GM23338 (cell line): ENCODE results near the gene TANGO2. TPM values are rescaled to one million over a fixed set of nuclear protein-coding genes. Genes with fewer than 3 reads are reported as not detected.

Experiments used
- CREB1 ChIP-seq: fragments of 250-450 bp; sonication (Bioruptor Pico); IDR thresholded peaks from 2 replicates; pipeline ENCODE4 v1.5.0; 2020; ENCODE audit warnings: low read depth, mild to moderate bottlenecking, moderate library complexity
- EZH2phosphoT487 ChIP-seq: fragments of 200-600 bp; sonication (generic); IDR thresholded peaks from one replicate; pipeline ENCODE4 v1.8.1; 2018; ENCODE audit warnings: antibody characterized with exemption; ENCODE audit not compliant: unreplicated experiment
- JUNB ChIP-seq: IDR thresholded peaks from one replicate; pipeline ENCODE4 v1.6.1; 2016; ENCODE audit warnings: antibody characterized with exemption; ENCODE audit not compliant: unreplicated experiment
- NANOG ChIP-seq: IDR thresholded peaks from 2 replicates; pipeline ENCODE4 v1.6.1; 2016; ENCODE audit warnings: antibody characterized with exemption, borderline replicate concordance
- STAT1 ChIP-seq: IDR thresholded peaks from one replicate; pipeline ENCODE4 v1.6.1; 2016; ENCODE audit warnings: antibody characterized with exemption; ENCODE audit not compliant: unreplicated experiment
- ZNF114 ChIP-seq: fragments of 250-450 bp; sonication (Bioruptor Pico); IDR thresholded peaks from 2 replicates; pipeline ENCODE4 v1.5.0; 2020; ENCODE audit warnings: mild to moderate bottlenecking, moderate library complexity
- ZNF331 ChIP-seq: fragments of 250-450 bp; sonication (Bioruptor Pico); IDR thresholded peaks from 2 replicates; pipeline ENCODE4 v1.5.0; 2020; ENCODE audit warnings: low read depth, mild to moderate bottlenecking, moderate library complexity
- polyA plus RNA-seq: library from polyadenylated mRNA; unstranded; fragments of >200 nt; fragmentation: Nextera tagmentation; extraction: Ambion mirVana; gene quantifications from 2 replicates; pipeline ENCODE4 v1.2.1, GENCODE V29; 2016
- total RNA-seq: library from RNA; depleted of rRNA; stranded (reverse); fragments of >200 nt; shearing (Covaris generic); gene quantifications from 2 replicates; pipeline ENCODE4 v1.2.3, GENCODE V29; 2014
- TF ChIP-seq, protein P1 (sequence below): fragments of 250-450 bp; sonication (Bioruptor Pico); IDR thresholded peaks from 2 replicates; pipeline ENCODE4 v1.5.0; 2020; ENCODE audit warnings: mild to moderate bottlenecking, moderate library complexity
- TF ChIP-seq, protein P2 (sequence below), 2 experiments: fragments of 200-600 bp in 1 of 2; sonication (generic) in 1 of 2; conservative IDR thresholded peaks; 2 replicates each; pipeline versions ENCODE4 v1.5.1 to v1.6.1; 2016 to 2017; ENCODE audit warnings: antibody characterized with exemption in 2 of 2, low read depth in 2 of 2, mild to moderate bottlenecking in 2 of 2, moderate library complexity in 1 of 2

Gene TANGO2
- total and polyA plus RNA-seq, 2 experiments from 2014 or later: 6.9 to 15.0 TPM

DNA sequence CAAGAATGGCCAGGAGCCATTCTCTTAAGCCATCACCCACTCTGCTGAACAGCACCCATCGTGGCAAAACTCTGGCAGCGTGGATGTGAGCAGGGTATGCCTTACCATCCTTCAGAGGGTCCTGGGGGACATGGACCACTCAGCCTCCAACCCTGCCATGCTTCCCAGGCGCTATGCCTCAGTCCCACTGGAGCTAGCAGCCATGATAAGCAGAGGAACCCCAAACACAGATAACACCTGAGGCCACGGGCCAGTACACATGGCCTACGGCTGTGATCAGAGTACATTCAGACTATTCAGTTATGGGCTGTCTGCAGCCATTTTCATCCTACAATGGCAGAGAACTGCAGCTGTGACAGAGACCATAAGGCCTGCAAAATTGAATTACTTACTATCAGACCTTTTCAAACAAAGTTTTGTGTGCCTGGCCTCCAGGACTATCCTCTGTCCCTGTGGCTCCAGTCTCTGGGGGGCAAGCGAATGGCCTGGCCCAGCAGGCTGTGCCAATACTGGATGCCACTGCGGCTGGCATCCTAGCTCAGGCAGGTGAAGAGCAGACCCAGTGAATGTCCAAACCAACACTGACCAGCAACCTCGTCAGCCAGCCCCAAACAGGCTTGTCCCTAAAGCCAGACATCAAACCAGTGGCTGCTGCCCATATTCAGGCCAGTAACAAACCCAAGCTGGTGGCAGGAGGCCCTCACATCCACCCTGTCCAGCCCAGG lies 11.2 kb upstream of the TANGO2 start (continued):
- TF ChIP-seq, protein P1, sequence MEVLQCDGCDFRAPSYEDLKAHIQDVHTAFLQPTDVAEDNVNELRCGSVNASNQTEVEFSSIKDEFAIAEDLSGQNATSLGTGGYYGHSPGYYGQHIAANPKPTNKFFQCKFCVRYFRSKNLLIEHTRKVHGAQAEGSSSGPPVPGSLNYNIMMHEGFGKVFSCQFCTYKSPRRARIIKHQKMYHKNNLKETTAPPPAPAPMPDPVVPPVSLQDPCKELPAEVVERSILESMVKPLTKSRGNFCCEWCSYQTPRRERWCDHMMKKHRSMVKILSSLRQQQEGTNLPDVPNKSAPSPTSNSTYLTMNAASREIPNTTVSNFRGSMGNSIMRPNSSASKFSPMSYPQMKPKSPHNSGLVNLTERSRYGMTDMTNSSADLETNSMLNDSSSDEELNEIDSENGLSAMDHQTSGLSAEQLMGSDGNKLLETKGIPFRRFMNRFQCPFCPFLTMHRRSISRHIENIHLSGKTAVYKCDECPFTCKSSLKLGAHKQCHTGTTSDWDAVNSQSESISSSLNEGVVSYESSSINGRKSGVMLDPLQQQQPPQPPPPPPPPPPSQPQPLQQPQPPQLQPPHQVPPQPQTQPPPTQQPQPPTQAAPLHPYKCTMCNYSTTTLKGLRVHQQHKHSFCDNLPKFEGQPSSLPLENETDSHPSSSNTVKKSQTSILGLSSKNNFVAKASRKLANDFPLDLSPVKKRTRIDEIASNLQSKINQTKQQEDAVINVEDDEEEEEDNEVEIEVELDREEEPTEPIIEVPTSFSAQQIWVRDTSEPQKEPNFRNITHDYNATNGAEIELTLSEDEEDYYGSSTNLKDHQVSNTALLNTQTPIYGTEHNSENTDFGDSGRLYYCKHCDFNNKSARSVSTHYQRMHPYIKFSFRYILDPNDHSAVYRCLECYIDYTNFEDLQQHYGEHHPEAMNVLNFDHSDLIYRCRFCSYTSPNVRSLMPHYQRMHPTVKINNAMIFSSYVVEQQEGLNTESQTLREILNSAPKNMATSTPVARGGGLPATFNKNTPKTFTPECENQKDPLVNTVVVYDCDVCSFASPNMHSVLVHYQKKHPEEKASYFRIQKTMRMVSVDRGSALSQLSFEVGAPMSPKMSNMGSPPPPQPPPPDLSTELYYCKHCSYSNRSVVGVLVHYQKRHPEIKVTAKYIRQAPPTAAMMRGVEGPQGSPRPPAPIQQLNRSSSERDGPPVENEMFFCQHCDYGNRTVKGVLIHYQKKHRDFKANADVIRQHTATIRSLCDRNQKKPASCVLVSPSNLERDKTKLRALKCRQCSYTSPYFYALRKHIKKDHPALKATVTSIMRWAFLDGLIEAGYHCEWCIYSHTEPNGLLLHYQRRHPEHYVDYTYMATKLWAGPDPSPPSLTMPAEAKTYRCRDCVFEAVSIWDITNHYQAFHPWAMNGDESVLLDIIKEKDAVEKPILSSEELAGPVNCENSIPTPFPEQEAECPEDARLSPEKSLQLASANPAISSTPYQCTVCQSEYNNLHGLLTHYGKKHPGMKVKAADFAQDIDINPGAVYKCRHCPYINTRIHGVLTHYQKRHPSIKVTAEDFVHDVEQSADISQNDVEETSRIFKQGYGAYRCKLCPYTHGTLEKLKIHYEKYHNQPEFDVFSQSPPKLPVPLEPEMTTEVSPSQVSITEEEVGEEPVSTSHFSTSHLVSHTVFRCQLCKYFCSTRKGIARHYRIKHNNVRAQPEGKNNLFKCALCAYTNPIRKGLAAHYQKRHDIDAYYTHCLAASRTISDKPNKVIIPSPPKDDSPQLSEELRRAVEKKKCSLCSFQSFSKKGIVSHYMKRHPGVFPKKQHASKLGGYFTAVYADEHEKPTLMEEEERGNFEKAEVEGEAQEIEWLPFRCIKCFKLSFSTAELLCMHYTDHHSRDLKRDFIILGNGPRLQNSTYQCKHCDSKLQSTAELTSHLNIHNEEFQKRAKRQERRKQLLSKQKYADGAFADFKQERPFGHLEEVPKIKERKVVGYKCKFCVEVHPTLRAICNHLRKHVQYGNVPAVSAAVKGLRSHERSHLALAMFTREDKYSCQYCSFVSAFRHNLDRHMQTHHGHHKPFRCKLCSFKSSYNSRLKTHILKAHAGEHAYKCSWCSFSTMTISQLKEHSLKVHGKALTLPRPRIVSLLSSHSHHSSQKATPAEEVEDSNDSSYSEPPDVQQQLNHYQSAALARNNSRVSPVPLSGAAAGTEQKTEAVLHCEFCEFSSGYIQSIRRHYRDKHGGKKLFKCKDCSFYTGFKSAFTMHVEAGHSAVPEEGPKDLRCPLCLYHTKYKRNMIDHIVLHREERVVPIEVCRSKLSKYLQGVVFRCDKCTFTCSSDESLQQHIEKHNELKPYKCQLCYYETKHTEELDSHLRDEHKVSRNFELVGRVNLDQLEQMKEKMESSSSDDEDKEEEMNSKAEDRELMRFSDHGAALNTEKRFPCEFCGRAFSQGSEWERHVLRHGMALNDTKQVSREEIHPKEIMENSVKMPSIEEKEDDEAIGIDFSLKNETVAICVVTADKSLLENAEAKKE (CRISPR knock-in tag): no peak
- TF ChIP-seq, protein P2, sequence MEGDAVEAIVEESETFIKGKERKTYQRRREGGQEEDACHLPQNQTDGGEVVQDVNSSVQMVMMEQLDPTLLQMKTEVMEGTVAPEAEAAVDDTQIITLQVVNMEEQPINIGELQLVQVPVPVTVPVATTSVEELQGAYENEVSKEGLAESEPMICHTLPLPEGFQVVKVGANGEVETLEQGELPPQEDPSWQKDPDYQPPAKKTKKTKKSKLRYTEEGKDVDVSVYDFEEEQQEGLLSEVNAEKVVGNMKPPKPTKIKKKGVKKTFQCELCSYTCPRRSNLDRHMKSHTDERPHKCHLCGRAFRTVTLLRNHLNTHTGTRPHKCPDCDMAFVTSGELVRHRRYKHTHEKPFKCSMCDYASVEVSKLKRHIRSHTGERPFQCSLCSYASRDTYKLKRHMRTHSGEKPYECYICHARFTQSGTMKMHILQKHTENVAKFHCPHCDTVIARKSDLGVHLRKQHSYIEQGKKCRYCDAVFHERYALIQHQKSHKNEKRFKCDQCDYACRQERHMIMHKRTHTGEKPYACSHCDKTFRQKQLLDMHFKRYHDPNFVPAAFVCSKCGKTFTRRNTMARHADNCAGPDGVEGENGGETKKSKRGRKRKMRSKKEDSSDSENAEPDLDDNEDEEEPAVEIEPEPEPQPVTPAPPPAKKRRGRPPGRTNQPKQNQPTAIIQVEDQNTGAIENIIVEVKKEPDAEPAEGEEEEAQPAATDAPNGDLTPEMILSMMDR (conservative IDR thresholded peaks at IDR 0.05; ENCODE audit: low read depth in 2 of 2): no peak
- no peak for TF ChIP-seq NANOG
- no peak for TF ChIP-seq ZNF331 (CRISPR knock-in tag)
- TF ChIP-seq EZH2phosphoT487: no peak
- TF ChIP-seq STAT1: no peak
- TF ChIP-seq CREB1: no peak
- no peak for TF ChIP-seq ZNF114
- no peak for TF ChIP-seq JUNB
